Measurements from ENCODE around the gene STYXL2.

Gene STYXL2

GRCh38 chr1:167138703-167139102 is 44.8 kb downstream of the STYXL2 start:
- no peak for TF ChIP-seq CTCF (conservative IDR thresholded peaks at IDR 0.05; ENCODE audit: control insufficient read depth, insufficient read depth, low read depth, low read length)
- H3K4me3 ChIP-seq (ENCODE audit: control insufficient read depth, low read depth, low read length) = no peak overlapping the region
- DNase-seq (ENCODE audit: low read depth) = no peak

GRCh38 chr1:167141963-167142362 is 48.1 kb downstream of the STYXL2 start:
- no peak for TF ChIP-seq CTCF (conservative IDR thresholded peaks at IDR 0.05; ENCODE audit: control insufficient read depth, insufficient read depth, low read depth, low read length)
- no peak overlapping the region for H3K4me3 ChIP-seq (ENCODE audit: control insufficient read depth, low read depth, low read length)
- no peak for DNase-seq (ENCODE audit: low read depth)
